ENCODE data around the gene SERPINB13. TPM values are rescaled to one million over a fixed set of nuclear protein-coding genes. Genes with fewer than 3 reads are reported as not detected.

The SERPINB13 gene
- total RNA-seq, 4 donors from 2014 or later = 10.9 to 21.8 (median 16.8) TPM

DNA sequence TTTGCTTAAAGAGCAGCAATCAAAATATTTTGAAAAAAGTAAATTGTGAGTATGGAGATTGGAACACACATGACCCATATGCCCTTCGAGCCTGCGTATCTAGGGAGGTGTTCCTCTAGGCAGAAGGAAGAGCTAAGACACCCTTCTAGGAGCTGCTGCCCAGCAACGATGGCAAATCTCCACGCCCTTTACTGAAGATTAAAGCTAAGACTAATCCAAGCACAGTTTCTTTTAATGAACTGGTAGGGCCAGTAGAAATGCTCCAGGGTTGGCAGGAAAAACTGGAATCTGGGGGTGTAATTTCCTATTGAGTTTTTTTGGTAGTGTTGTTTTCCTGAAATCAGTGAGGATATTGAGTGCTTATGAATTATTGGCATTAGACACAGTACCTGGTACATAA is 712 bp upstream of the SERPINB13 start:
- TF ChIP-seq POLR2AphosphoS5 (IDR thresholded peaks at IDR 0.05) = no peak
- TF ChIP-seq, protein P1, sequence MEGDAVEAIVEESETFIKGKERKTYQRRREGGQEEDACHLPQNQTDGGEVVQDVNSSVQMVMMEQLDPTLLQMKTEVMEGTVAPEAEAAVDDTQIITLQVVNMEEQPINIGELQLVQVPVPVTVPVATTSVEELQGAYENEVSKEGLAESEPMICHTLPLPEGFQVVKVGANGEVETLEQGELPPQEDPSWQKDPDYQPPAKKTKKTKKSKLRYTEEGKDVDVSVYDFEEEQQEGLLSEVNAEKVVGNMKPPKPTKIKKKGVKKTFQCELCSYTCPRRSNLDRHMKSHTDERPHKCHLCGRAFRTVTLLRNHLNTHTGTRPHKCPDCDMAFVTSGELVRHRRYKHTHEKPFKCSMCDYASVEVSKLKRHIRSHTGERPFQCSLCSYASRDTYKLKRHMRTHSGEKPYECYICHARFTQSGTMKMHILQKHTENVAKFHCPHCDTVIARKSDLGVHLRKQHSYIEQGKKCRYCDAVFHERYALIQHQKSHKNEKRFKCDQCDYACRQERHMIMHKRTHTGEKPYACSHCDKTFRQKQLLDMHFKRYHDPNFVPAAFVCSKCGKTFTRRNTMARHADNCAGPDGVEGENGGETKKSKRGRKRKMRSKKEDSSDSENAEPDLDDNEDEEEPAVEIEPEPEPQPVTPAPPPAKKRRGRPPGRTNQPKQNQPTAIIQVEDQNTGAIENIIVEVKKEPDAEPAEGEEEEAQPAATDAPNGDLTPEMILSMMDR (IDR thresholded peaks at IDR 0.05) = no peak
- TF ChIP-seq EP300 (IDR thresholded peaks at IDR 0.05) = no peak
- no peak for TF ChIP-seq POLR2A (IDR thresholded peaks at IDR 0.05)
- no peak for DNase-seq (ENCODE audit: low spot score in 2 of 2)
- H3K4me1 ChIP-seq = peaks cover 16% of the 10 kb centered on the region
- H3K4me3 ChIP-seq = no peak overlapping the region
- H3K27ac ChIP-seq = peak overlapping the region; percentile 52
- H3K36me3 ChIP-seq = no peaks in the 10 kb centered on the region
- WGBS = 41% methylated on average over 4 of the region's 4 CpGs
- H3K27me3 ChIP-seq = no peaks in the 10 kb centered on the region
- H3K9me3 ChIP-seq = no peaks in the 10 kb centered on the region

DNA sequence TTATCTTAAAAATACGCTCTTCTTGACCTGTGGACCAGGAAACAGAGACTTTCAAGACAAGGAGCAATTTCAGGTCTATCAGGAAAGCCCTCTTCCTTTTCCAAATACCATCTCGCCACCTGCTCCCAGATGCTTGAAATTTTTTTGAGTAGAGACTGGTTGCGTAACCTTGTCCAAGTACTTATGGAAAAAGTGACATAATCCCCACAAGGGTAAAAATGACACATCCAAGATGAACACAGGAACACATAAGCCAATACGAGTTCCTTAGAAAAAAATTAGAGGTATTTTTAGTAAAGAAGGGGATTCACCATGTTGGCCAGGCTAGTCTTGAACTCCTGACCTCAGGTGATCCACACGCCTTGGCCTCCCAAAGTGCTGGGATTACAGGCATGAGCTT is 1.8 kb downstream of the SERPINB13 start:
- Histone ChIP-seq H3K4me1 (peaks cover 16% of the 10 kb centered on the region), H3K9me3 (no peaks in the 10 kb centered on the region), H3K27ac (no peak overlapping the region), H3K36me3 (no peaks in the 10 kb centered on the region), H3K4me3 (no peak overlapping the region), H3K27me3 (no peaks in the 10 kb centered on the region)
- 77% methylated on average over 5 of the region's 5 CpGs for WGBS
- TF ChIP-seq, protein P1 (IDR thresholded peaks at IDR 0.05) = no peak
- TF ChIP-seq EP300 (IDR thresholded peaks at IDR 0.05) (no peak), POLR2AphosphoS5 (IDR thresholded peaks at IDR 0.05) (no peak)
- DNase-seq (ENCODE audit: low spot score in 2 of 2) = no peak

DNA sequence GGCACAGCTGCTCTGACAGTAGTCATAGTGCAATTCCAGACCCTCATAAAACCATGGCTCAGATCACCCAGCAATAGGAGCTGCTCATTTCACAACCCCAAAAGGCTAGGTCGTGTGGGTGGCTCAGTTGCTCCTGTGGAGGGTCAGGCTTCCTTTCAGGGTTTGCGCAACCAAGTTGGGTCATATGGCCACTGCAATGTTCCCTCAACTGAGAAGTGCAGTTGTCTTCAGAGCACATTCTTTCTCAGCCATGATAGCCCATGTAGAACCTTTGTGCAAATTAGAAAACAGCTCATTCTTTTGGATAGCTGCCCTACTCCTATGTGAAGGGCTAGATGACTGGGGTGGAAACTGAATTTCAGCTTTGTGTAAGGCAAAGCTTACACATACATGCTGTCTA is 3.2 kb downstream of the SERPINB13 start:
- no peaks in the 10 kb centered on the region for H3K9me3 ChIP-seq
- H3K36me3 ChIP-seq = no peaks in the 10 kb centered on the region
- H3K27ac ChIP-seq = no peak overlapping the region
- no peaks in the 10 kb centered on the region for H3K27me3 ChIP-seq
- 100% methylated on average over 1 of the region's 2 CpGs for WGBS
- no peak overlapping the region for H3K4me3 ChIP-seq
- H3K4me1 ChIP-seq = peaks cover 8% of the 10 kb centered on the region
- TF ChIP-seq POLR2AphosphoS5 (IDR thresholded peaks at IDR 0.05) = no peak
- TF ChIP-seq, protein P1 (IDR thresholded peaks at IDR 0.05) = no peak
- TF ChIP-seq EP300 (IDR thresholded peaks at IDR 0.05) = no peak
- no peak for DNase-seq (ENCODE audit: low spot score in 2 of 2)

DNA sequence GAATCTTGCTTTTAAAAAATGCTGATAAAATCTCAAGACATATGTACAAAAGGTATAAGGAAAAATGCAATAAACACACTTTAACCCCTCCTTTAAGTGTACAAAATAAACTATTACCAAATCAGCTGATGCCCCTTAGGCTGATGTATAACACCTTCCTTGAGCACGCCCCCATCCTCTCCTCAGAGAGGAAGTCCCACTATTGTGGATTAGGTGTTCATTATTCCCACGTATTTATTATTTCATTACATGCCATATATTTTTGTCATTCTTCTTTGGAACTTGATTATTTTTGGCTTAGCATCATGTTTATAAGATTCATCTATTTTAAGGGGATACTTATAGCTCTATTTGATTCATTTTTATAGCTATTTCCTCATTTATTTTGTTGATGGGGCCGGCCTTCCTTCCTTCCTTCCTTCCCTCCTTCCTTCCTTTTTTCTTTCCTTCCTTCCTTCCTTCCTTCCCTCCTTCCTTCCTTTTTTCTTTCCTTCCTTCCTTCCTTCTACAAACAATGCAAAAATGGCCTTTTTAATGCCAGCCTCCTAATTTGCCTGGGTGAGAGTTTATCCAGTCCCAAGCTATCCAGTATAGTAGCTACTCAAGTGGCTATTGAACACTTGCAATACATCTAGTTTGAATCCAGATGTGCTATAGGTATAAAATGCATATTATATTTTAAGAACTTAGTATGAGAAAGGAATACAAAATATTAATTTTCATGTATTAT is 4.0 kb downstream of the SERPINB13 start:
- TF ChIP-seq, protein P1 (IDR thresholded peaks at IDR 0.05) = no peak
- TF ChIP-seq POLR2AphosphoS5 (IDR thresholded peaks at IDR 0.05) (no peak), EP300 (IDR thresholded peaks at IDR 0.05) (no peak), POLR2A (IDR thresholded peaks at IDR 0.05) (no peak)
- 80% methylated on average over 3 of the region's 3 CpGs for WGBS

DNA sequence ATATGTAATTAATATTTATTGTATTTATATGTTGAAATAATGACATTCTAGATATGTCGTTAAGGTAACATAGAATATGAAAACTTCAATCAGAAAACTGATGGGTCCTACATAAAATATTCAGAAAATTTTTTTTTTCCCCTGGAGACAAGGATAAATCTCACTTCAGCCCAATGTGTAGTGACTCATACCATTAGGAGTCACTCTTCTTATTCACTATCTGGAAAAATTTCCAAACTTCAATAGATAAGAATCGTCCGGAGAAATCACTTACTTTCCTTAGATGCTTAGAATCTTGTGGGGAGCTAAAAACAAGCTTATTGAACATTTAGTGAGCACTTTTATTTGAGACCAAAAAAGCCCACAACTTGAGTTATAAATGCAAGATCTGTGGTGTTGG is 4.6 kb downstream of the SERPINB13 start:
- Histone ChIP-seq H3K4me1 (peaks cover 4% of the 10 kb centered on the region), H3K9me3 (no peaks in the 10 kb centered on the region), H3K27me3 (no peaks in the 10 kb centered on the region), H3K36me3 (no peaks in the 10 kb centered on the region), H3K27ac (no peak overlapping the region), H3K4me3 (no peak overlapping the region)
- whole genome bisulfite sequencing = 61% methylated on average over 3 of the region's 3 CpGs
- no peak for DNase-seq (ENCODE audit: low spot score in 2 of 2)
- no peak for TF ChIP-seq EP300 (IDR thresholded peaks at IDR 0.05)
- TF ChIP-seq POLR2AphosphoS5 (IDR thresholded peaks at IDR 0.05) = no peak
- TF ChIP-seq, protein P1 (IDR thresholded peaks at IDR 0.05) = no peak
- no peak for TF ChIP-seq POLR2A (IDR thresholded peaks at IDR 0.05)

More for the DNA sequence above, 4.0 kb downstream of the SERPINB13 start:
- Histone ChIP-seq H3K9me3 (no peaks in the 10 kb centered on the region), H3K27me3 (no peaks in the 10 kb centered on the region), H3K27ac (no peak overlapping the region), H3K36me3 (no peaks in the 10 kb centered on the region), H3K4me3 (no peak overlapping the region), H3K4me1 (peaks cover 8% of the 10 kb centered on the region)
- no peak for DNase-seq (ENCODE audit: low spot score in 2 of 2)

Data from suprapubic skin (tissue), 4 donors.